Loucy (cell line): ENCODE results near the gene PRG2.

Experiments
- H2AFZ ChIP-seq: fragments of 200-600 bp; sonication (generic); 2 replicates; pipeline ENCODE4 v1.6.0; 2016; ENCODE audit warnings: antibody characterized with exemption, mild to moderate bottlenecking, low read length, moderate library complexity
- H3F3A ChIP-seq: fragments of 200-600 bp; 2 replicates; pipeline ENCODE4 v1.6.0; 2016; ENCODE audit warnings: antibody characterized with exemption, low read depth, mild to moderate bottlenecking
- H3K27me3 ChIP-seq: fragments of 200-600 bp; sonication (generic); 2 replicates; pipeline ENCODE4 v1.6.1; 2014; ENCODE audit warnings: low read length, mild to moderate bottlenecking; ENCODE audit not compliant: insufficient read depth, poor library complexity, severe bottlenecking
- H3K36me3 ChIP-seq: fragments of 200-600 bp; sonication (generic); 2 replicates; pipeline ENCODE4 v1.6.1; 2016; ENCODE audit warnings: low read length; ENCODE audit not compliant: insufficient read depth
- H3K4me1 ChIP-seq: fragments of 200-600 bp; sonication (generic); 2 replicates; pipeline ENCODE4 v1.5.1; 2014; ENCODE audit warnings: low read length, mild to moderate bottlenecking; ENCODE audit not compliant: insufficient read depth, poor library complexity, severe bottlenecking
- H3K4me2 ChIP-seq: fragments of 200-600 bp; sonication (generic); 2 replicates; pipeline ENCODE4 v1.6.0; 2014; ENCODE audit warnings: antibody characterized with exemption, low read length, low read depth, mild to moderate bottlenecking; ENCODE audit not compliant: poor library complexity, severe bottlenecking
- H3K4me3 ChIP-seq: fragments of 200-600 bp; sonication (generic); 2 replicates; pipeline ENCODE4 v1.5.1; 2014; ENCODE audit warnings: low read length, mild to moderate bottlenecking, mixed read lengths; ENCODE audit not compliant: poor library complexity, severe bottlenecking
- H3K79me2 ChIP-seq: fragments of 200-600 bp; sonication (generic); 2 replicates; pipeline ENCODE4 v1.6.1; 2014; ENCODE audit warnings: low read length; ENCODE audit not compliant: insufficient read depth
- H3K9ac ChIP-seq: fragments of 200-600 bp; sonication (generic); 2 replicates; pipeline ENCODE4 v1.6.0; 2014; ENCODE audit warnings: mild to moderate bottlenecking, low read depth, low read length, moderate library complexity; ENCODE audit not compliant: poor library complexity, severe bottlenecking
- H3K9me2 ChIP-seq: fragments of 200-600 bp; sonication (generic); replicated peaks from 2 replicates; pipeline ENCODE4 v1.6.1; 2016; ENCODE audit warnings: low read depth, low read length, mixed read lengths
- H3K9me3 ChIP-seq: fragments of 200-600 bp; sonication (generic); 2 replicates; pipeline ENCODE4 v1.6.1; 2014; ENCODE audit warnings: mild to moderate bottlenecking, antibody characterized with exemption, low read length, low read depth; ENCODE audit not compliant: insufficient read depth
- H4K20me1 ChIP-seq: fragments of 200-600 bp; sonication (generic); 2 replicates; pipeline ENCODE4 v1.6.0; 2014; ENCODE audit warnings: antibody characterized with exemption, low read length, mild to moderate bottlenecking; ENCODE audit not compliant: insufficient read depth, poor library complexity, severe bottlenecking
- EZH2phosphoT487 ChIP-seq: fragments of 200-600 bp; IDR thresholded peaks from 2 replicates; pipeline ENCODE4 v1.6.1; 2018; ENCODE audit warnings: antibody characterized with exemption, mild to moderate bottlenecking, moderate library complexity, borderline replicate concordance
- TF ChIP-seq, protein P1 (sequence below): fragments of 200-600 bp; sonication (generic); conservative IDR thresholded peaks from 2 replicates; pipeline ENCODE4 v1.5.1; 2014; ENCODE audit warnings: mild to moderate bottlenecking, antibody characterized with exemption, low read length

Gene PRG2

GRCh38 chr11:57424137-57424791, 33.8 kb upstream of the PRG2 start:
- Histone ChIP-seq H3K9me2 (no peaks in the 10 kb centered on the region), H3K4me1 (peaks cover 52% of the 10 kb centered on the region), H4K20me1 (peaks cover 51% of the 10 kb centered on the region), H3K4me3 (peak overlapping the region; percentile 83), H3K4me2 (peak overlapping the region; percentile 96), H3K79me2 (peaks cover 70% of the 10 kb centered on the region), H3K36me3 (peaks cover 48% of the 10 kb centered on the region; the same call in 1 of the 2 replicates), H3K27me3 (no peaks in the 10 kb centered on the region), H2AFZ (no peak overlapping the region), H3K9me3 (no peaks in the 10 kb centered on the region), H3K9ac (peak overlapping the region; percentile 98), H3F3A (peaks cover 10% of the 10 kb centered on the region)
- no peak for TF ChIP-seq EZH2phosphoT487
- TF ChIP-seq, protein P1, sequence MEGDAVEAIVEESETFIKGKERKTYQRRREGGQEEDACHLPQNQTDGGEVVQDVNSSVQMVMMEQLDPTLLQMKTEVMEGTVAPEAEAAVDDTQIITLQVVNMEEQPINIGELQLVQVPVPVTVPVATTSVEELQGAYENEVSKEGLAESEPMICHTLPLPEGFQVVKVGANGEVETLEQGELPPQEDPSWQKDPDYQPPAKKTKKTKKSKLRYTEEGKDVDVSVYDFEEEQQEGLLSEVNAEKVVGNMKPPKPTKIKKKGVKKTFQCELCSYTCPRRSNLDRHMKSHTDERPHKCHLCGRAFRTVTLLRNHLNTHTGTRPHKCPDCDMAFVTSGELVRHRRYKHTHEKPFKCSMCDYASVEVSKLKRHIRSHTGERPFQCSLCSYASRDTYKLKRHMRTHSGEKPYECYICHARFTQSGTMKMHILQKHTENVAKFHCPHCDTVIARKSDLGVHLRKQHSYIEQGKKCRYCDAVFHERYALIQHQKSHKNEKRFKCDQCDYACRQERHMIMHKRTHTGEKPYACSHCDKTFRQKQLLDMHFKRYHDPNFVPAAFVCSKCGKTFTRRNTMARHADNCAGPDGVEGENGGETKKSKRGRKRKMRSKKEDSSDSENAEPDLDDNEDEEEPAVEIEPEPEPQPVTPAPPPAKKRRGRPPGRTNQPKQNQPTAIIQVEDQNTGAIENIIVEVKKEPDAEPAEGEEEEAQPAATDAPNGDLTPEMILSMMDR: no peak

DNA sequence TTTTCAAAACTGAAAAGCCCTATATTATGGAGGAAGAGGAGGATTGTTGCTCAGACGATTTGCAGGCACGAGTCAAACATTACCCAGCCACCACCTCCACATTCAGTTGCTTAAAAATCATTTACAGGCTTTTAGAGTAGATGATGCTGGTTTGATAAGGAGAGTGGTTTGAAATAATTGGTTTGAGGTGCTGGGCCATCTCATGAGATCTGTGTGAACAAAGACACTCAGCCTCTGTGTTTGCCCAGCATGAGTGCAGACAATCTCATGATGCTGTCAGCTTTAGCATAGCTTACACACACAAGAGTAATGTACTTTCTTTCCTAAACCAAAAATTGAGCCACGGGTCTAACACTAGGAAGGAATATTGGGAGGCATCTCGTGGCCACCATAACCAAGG, 32.2 kb upstream of the PRG2 start:
- no peaks in the 10 kb centered on the region for H3K9me3 ChIP-seq
- peak overlapping the region; percentile 58 for H3K4me3 ChIP-seq
- no peak overlapping the region for H2AFZ ChIP-seq
- H3K36me3 ChIP-seq: peaks cover 59% of the 10 kb centered on the region; the same call in 1 of the 2 replicates
- H3K4me2 ChIP-seq: peak overlapping the region; percentile 96
- H3K4me1 ChIP-seq: peaks cover 48% of the 10 kb centered on the region
- H3K9me2 ChIP-seq: no peaks in the 10 kb centered on the region
- H3K79me2 ChIP-seq: peaks cover 83% of the 10 kb centered on the region
- H3K27me3 ChIP-seq: no peaks in the 10 kb centered on the region
- peaks cover 65% of the 10 kb centered on the region for H4K20me1 ChIP-seq
- peak overlapping the region; percentile 98 for H3K9ac ChIP-seq
- no peak for TF ChIP-seq EZH2phosphoT487
- TF ChIP-seq, protein P1: no peak
- peaks cover 10% of the 10 kb centered on the region for H3F3A ChIP-seq

GRCh38 chr11:57421805-57422204, 31.4 kb upstream of the PRG2 start:
- Histone ChIP-seq H3K9ac (peak overlapping the region; percentile 98), H3K79me2 (peaks cover 92% of the 10 kb centered on the region), H3K4me2 (peak overlapping the region; percentile 96), H4K20me1 (peaks cover 74% of the 10 kb centered on the region), H2AFZ (no peak overlapping the region), H3K4me1 (peaks cover 50% of the 10 kb centered on the region), H3K9me3 (no peaks in the 10 kb centered on the region), H3K27me3 (no peaks in the 10 kb centered on the region), H3K9me2 (no peaks in the 10 kb centered on the region), H3K36me3 (peaks cover 68% of the 10 kb centered on the region), H3K4me3 (peak overlapping the region; percentile 58), H3F3A (peaks cover 10% of the 10 kb centered on the region)
- no peak for TF ChIP-seq EZH2phosphoT487
- TF ChIP-seq, protein P1: no peak
